Natural killer cell treated with Interleukin-12 subunit alpha and Interleukin-12 subunit beta and Interleukin-15 and Interleukin-18, amount 100 ng/mL, for 72 hours (primary cell): ENCODE measurements around the gene NAAA. TPM values are rescaled to one million over a fixed set of nuclear protein-coding genes. Genes with fewer than 3 reads are reported as not detected.
A peak's percentile ranks its signal among the peaks of the same experiment; 100 is the strongest.
"Not testable (repeated sequence)": the region's sequence is repeated elsewhere in the genome, so short reads cannot be mapped to it uniquely, and the experiment has no call there.

Source experiments
- ATAC-seq, 2 donors: fragments of 150-1000 bp; cut with Tn5 transposase in 1 of 2; sonication (Bioruptor Pico), chemical (Tn5 transposase) in 1 of 2; 2 replicates each; pipeline ENCODE4 v1.10.0; 2021
- DNase-seq: peaks from one replicate; pipeline ENCODE4 v3.0.0; 2022; ENCODE audit warnings: low spot score
- H3K27ac Mint-ChIP-seq, 2 donors: 1 replicate in 1 of 2; 2 replicates in 1 of 2; pipeline ENCODE4 v1.8.0; 2022; ENCODE audit warnings: mixed read lengths in 2 of 2, mild to moderate bottlenecking in 1 of 2, moderate library complexity in 1 of 2
- H3K27me3 Mint-ChIP-seq, 2 donors: 1 replicate in 1 of 2; 2 replicates in 1 of 2; pipeline ENCODE4 v1.8.0; 2022; ENCODE audit warnings: mixed read lengths in 2 of 2
- H3K36me3 Mint-ChIP-seq: one replicate; pipeline ENCODE4 v1.8.0; 2022; ENCODE audit warnings: mixed read lengths
- H3K4me1 Mint-ChIP-seq, 2 donors: 1 replicate in 1 of 2; 2 replicates in 1 of 2; pipeline ENCODE4 v1.8.0; 2022; ENCODE audit warnings: low read depth in 2 of 2, mixed read lengths in 2 of 2, mild to moderate bottlenecking in 1 of 2
- H3K4me3 Mint-ChIP-seq: one replicate; pipeline ENCODE4 v1.8.0; 2022; ENCODE audit warnings: mixed read lengths
- H3K9me3 Mint-ChIP-seq: 2 replicates; pipeline ENCODE4 v1.8.0; 2022; ENCODE audit warnings: mixed read lengths
- total RNA-seq, 2 donors: library from RNA; stranded (reverse); gene quantifications; one replicate each; pipeline ENCODE4 v1.2.3, GENCODE V29; 2022

NAAA gene
- total RNA-seq, 2 donors from 2014 or later: 17.5 to 48.2 TPM

DNA sequence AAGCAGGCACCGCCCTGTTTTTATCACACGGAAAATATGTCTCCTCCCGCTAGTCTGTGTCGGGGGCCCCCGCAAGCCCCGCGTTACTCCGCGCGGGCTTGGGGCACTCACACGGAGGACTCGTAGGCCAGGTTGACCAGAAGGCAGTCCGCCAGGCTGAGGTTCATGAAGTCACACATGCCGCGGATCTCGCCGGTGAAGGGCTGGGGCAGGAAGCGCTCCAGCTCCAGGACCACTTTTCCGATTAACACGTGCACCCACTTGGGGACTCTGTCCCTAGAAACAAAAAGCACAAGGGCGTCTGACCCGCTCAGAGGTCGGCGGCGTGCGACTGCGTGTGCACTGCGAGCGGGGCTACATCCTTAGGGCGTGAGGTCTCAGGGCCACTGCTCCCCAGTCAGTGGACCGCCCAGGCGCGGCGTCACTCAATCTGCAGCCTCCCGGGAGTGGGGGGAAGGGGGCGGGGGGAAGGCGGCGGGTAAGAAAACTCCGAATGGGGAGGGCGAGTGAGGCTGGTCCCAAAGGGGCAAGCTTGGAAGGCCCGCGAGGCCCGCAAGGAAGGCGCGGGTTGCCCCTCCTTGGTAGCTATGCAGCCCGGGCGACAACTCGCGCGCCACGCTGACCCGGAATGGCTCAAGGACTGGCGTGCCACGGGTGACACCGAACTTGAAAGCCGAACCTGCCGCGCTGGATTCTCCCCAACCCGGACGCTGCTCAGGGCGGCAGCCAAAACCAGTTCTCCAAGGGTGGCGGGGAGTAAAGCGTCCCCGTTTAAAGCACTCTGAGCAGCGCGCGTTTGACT lies 722 bp downstream of the NAAA start:
- H3K4me1 Mint-ChIP-seq: peaks cover 3 to 4% of the 10 kb centered on the region in 2 donors
- H3K9me3 Mint-ChIP-seq: no peaks in the 10 kb centered on the region
- no peaks in the 10 kb centered on the region for H3K36me3 Mint-ChIP-seq
- H3K27ac Mint-ChIP-seq: peak overlapping the region; percentile 82 to 83
- ATAC-seq: peak; percentile 87 to 89
- peak; percentile 76 for DNase-seq
- H3K27me3 Mint-ChIP-seq: no peaks in the 10 kb centered on the region
- H3K4me3 Mint-ChIP-seq: peak overlapping the region; percentile 91

DNA sequence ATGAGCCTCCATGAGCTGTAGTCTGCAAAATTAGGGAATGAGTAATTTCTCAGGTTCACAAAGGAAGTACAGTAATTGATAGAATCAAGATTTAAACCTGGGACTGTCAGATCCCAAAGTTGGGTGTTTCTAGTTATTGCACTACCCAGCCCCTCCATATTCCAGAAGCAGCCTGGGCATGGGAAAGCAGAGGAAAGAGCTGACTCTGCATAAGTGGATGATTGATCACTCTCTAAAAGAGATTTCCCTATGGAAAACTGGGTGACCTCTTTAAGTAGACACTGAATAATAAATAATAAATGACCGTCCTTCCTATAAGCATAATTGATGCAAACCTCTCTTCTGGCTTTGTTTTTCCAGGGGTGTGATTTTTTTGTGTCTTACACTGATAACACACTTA lies 5.2 kb downstream of the NAAA start:
- no peak for DNase-seq
- Mint-ChIP-seq H3K27me3 (no peaks in the 10 kb centered on the region), H3K9me3 (no peaks in the 10 kb centered on the region), H3K4me3 (no peak overlapping the region), H3K27ac (no peak overlapping the region), H3K36me3 (peaks cover 6% of the 10 kb centered on the region), H3K4me1 (peaks cover 4% of the 10 kb centered on the region in 2 donors)
- no peak for ATAC-seq

DNA sequence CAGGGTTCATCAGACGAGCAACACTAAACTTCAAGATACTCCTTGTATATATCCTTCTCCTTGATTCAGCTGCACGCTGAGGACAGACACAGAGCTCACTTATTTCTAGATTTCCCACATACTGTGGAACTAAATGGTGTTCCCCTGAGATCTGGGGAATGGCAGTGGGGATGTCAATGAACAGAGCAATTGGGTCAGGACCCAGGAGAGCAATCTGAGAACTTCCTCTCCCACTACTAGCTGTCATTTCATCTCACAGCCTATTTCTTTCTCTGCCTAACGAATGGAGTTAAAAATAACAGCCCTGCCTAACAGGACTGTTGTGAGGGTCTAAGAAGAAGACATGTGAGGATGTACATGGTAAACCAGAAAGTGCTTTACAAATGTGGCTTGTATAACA lies 10.7 kb downstream of the NAAA start:
- no peak overlapping the region for H3K4me3 Mint-ChIP-seq
- H3K9me3 Mint-ChIP-seq: no peaks in the 10 kb centered on the region
- H3K36me3 Mint-ChIP-seq: peaks cover 14% of the 10 kb centered on the region
- peaks cover 0 to 6% of the 10 kb centered on the region in 2 donors for H3K4me1 Mint-ChIP-seq
- no peaks in the 10 kb centered on the region for H3K27me3 Mint-ChIP-seq
- no peak for ATAC-seq
- H3K27ac Mint-ChIP-seq: no peak overlapping the region
- DNase-seq: no peak

DNA sequence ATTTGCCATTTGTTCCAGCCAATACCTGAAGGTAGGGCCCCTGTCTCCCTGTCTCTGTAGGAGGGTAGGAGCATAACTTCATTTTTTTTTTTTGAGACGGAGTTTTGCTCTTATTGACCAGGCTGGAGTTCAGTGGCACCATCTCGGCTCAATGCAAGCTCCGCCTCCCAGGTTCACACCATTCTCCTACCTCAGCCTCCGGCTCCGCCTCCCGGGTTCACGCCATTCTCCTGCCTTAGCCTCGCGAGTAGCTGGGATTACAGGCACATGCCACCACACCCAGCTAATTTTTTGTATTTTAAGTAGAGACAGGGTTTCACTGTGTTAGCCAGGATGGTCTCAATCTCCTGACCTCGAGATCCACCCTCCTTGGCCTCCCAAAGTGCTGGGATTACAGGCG lies 15.9 kb downstream of the NAAA start:
- not testable (repeated sequence) for H3K27me3 Mint-ChIP-seq

DNA sequence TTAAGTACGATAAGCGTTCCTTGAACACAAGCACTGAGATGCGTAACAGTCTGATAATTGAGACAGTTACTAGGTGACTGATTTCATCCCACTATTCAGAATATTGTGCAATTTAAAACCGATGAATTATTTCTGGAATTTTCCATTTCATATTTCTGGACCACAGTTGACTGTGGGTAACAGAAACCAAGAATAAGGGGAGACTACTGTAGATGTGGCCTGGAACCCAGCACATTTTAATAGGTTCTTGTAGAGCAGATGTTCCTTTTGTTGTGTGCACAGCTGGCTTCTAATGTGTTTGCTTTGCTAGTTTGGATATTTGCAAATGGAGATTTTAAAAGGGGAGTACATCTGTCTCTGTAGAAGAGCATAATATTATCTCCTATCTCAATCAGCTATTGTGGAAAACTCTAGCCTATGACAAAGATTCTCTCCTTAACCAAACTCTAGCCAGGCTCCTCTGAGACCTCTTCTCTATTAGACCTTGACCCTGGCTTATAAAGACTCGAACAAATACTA lies 16.4 kb downstream of the NAAA start:
- no peaks in the 10 kb centered on the region for H3K27me3 Mint-ChIP-seq
- peaks cover 0 to 3% of the 10 kb centered on the region in 2 donors for H3K4me1 Mint-ChIP-seq
- no peak overlapping the region for H3K27ac Mint-ChIP-seq
- no peak for DNase-seq
- no peaks in the 10 kb centered on the region for H3K9me3 Mint-ChIP-seq
- no peak overlapping the region for H3K4me3 Mint-ChIP-seq
- H3K36me3 Mint-ChIP-seq: peaks cover 21% of the 10 kb centered on the region
- ATAC-seq: no peak

More for the DNA sequence above, 15.9 kb downstream of the NAAA start:
- H3K4me3 Mint-ChIP-seq, DNase-seq, H3K4me1 Mint-ChIP-seq, ATAC-seq, H3K27ac Mint-ChIP-seq, H3K9me3 Mint-ChIP-seq: not testable (repeated sequence)
- H3K36me3 Mint-ChIP-seq: peaks cover 21% of the 10 kb centered on the region

DNA sequence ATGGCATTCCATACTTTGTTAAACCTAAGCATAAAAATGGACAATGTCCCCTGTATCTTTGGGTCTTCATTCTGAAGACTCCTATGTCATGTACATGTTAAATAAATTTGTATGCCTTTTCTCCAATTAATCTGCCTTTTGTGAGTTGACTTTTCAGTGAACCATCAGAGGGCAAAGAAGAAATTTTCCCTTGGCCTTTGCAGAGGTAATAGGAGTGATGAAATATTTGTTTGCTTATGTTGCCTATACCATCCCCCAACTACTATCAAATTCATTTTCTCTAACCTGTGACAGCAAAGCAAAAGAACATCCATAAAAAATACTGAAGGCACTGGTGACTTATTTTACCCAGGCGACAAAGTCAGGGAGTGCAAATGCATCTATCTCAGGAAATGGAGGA lies 18.2 kb downstream of the NAAA start:
- peaks cover 21% of the 10 kb centered on the region for H3K36me3 Mint-ChIP-seq
- no peaks in the 10 kb centered on the region for H3K9me3 Mint-ChIP-seq
- ATAC-seq (no peak), DNase-seq (no peak)
- H3K27me3 Mint-ChIP-seq: no peaks in the 10 kb centered on the region
- no peaks in the 10 kb centered on the region for H3K4me1 Mint-ChIP-seq
- H3K4me3 Mint-ChIP-seq: no peak overlapping the region
- no peak overlapping the region for H3K27ac Mint-ChIP-seq

DNA sequence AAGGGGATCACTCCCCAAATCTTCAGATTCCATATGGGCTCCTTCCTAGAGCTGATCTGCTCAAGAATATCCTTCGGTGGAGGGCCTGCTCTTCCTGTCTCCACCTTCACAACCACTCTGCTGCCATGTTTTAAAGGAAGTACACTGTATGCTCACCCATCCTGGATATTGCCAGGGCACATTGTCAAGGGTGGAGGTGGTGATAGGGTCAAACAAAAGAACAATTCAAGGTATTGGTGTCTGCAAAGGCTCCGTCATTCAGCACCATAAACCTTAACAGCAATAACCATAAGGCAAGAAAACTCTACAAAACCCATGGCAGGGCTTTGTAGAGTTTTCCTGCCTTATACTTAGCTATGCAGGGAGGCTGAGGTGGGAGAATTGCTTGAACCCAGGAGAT lies 18.9 kb downstream of the NAAA start:
- Mint-ChIP-seq H3K9me3 (no peaks in the 10 kb centered on the region), H3K36me3 (peaks cover 21% of the 10 kb centered on the region), H3K4me1 (no peaks in the 10 kb centered on the region), H3K27ac (no peak overlapping the region), H3K27me3 (no peaks in the 10 kb centered on the region), H3K4me3 (no peak overlapping the region)
- ATAC-seq: no peak
- DNase-seq: no peak

DNA sequence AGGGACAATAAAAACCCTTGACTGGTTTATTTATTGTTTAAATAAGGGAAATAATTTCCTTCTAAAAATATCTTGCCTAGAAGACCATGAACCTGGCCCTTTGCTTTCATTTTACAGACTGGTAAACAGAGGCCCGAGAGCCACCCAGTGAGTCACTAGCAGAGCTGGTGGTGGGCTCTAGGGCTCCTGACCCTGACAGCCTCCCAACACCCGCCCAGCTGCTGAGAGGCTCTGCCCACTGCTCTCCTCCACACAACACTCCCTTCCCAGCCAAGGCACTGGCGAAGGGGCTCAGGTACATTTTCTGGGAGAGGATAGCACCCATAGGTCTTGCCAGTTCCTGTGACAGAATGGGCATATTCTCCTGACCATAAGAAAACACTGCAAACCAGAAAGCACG lies 20.5 kb downstream of the NAAA start:
- no peaks in the 10 kb centered on the region for H3K27me3 Mint-ChIP-seq

DNA sequence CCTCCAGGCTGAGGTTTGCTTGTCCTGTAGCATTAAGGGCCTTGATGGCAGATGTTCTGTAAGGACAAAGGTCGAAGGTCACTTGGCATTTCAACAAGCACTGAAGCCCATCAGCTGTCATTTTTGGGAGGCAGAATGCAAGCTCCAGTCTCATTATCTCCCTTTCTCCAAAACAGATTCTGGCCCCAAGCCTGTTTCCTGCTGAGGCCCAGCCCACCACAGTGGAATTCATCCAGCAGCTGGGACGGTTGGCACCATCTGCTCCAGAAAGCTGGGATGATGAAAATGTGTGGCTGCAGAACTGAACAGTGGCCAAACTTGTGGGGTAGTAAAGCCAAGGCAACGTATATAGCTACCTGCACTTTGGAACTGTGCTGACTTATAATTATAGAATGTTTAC lies 20.9 kb downstream of the NAAA start:
- no peaks in the 10 kb centered on the region for H3K4me1 Mint-ChIP-seq
- no peak for DNase-seq
- H3K27ac Mint-ChIP-seq: no peak overlapping the region
- no peaks in the 10 kb centered on the region for H3K27me3 Mint-ChIP-seq
- no peak overlapping the region for H3K4me3 Mint-ChIP-seq
- H3K9me3 Mint-ChIP-seq: no peaks in the 10 kb centered on the region
- no peak for ATAC-seq
- peaks cover 15% of the 10 kb centered on the region for H3K36me3 Mint-ChIP-seq

More for the DNA sequence above, 20.5 kb downstream of the NAAA start:
- Mint-ChIP-seq H3K36me3 (peaks cover 18% of the 10 kb centered on the region), H3K9me3 (no peaks in the 10 kb centered on the region), H3K27ac (no peak overlapping the region), H3K4me1 (no peaks in the 10 kb centered on the region), H3K4me3 (no peak overlapping the region)
- no peak for ATAC-seq
- DNase-seq: no peak

DNA sequence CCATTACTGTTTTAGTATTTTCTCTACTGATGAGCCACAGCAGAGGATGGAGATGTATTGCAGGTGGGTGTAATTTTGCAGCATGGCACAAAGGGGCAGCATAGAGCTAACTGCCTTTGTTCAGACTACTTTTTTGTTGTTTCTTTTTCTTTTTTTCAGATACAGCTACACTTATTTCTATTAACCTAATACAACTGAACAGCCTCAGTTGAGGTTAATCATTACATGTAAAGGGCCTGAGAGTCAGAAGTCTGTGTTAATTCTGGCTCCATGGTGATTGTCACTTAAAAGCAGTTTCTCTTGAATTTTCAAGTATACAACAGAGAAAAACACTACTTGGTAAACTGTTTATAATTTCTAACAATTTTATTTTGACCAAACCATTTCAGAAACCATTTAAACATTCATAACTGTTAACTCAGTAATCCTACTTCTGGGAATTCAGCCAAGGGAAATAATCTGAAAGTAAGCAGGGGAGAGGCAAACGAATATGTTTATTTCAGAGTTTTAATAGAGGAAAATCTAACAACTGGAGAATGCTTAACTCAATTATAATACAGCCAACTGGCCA lies 24.6 kb downstream of the NAAA start:
- Mint-ChIP-seq H3K36me3 (peaks cover 7% of the 10 kb centered on the region), H3K9me3 (no peaks in the 10 kb centered on the region), H3K27ac (no peak overlapping the region), H3K27me3 (no peaks in the 10 kb centered on the region), H3K4me3 (no peak overlapping the region), H3K4me1 (no peaks in the 10 kb centered on the region)
- ATAC-seq (peak in 1 of 2 donors; percentile 49), DNase-seq (no peak)

DNA sequence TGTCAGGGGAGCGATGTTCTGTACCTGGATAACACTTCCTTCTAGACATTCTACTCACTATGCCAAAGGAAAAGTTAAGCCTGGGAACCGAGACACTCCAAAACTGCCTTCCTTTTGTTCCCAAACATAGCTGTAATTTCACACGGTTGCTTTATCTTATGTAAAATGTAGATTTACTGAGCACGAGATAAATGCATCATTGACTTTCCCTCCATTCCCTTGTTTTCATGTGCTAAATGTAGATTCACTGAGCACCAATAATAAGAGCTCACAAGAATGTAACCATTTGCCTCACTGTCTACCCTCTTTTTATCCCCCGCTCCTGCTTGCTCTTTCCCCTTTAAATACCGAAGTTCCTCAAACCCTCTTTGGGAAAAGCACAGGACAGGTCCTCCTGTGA lies 27.8 kb downstream of the NAAA start:
- ATAC-seq (no peak), DNase-seq (no peak)
- no peaks in the 10 kb centered on the region for H3K36me3 Mint-ChIP-seq
- no peaks in the 10 kb centered on the region for H3K27me3 Mint-ChIP-seq
- H3K9me3 Mint-ChIP-seq: no peaks in the 10 kb centered on the region
- H3K27ac Mint-ChIP-seq: no peak overlapping the region
- H3K4me1 Mint-ChIP-seq: no peaks in the 10 kb centered on the region
- no peak overlapping the region for H3K4me3 Mint-ChIP-seq

DNA sequence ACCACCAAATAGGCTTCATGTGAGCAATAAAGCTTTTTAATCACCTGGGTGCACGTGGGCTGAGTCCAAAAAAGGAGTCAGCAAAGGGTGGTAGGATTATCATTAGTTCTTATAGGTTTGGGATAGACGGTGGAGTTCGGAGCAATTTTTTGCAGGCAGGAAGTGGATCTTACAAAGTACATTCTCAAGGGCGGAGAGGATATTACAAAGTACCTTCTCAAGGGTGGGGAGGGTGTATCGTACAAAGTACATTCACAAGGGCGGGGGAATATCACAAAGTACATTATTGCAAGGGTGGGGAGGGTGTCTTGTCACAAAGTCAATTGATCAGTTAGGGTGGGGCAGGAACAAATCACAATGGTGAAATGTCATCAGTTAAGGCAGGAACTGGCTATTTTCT lies 30.0 kb downstream of the NAAA start:
- ATAC-seq, H3K27me3 Mint-ChIP-seq, H3K4me1 Mint-ChIP-seq, H3K36me3 Mint-ChIP-seq, H3K4me3 Mint-ChIP-seq, H3K27ac Mint-ChIP-seq, DNase-seq, H3K9me3 Mint-ChIP-seq: not testable (repeated sequence)

DNA sequence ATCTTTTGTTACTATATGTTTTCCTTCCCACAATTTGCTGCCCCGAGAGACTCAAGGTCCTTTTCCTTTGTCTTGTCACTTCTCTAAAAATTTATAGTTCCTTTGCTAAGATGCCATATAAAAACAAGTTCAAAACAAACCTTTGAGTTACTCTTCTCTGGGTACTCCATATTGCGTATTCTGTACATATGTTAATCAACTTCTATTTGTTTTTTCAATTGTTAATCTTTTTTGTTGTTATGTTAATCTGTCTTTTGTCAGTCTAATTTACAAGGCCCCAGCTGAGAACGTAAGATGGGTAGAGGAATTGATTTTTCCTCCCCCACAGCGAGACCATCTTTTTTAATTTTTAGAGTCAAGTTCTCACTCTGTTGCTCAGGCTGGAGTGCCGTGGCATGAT lies 31.4 kb downstream of the NAAA start:
- DNase-seq: no peak

DNA sequence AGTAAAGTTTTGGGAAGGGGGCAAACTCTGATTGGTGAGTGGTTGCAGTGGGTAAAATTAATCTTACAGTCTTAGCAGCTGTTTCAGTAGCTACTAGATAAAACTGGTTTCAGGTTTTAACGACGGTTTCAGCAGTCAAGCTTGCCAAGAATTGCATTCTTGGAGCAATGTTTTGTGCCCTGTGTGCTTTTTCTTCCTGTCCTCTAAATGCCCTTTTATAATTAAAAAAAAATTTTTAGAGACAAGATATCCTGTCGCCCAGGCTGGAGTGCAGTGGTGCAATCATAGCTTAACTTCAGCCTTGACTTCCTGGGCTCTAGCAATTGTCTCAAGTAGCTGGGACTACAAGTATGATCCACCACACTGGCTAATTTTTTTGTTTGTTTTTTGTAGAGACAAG lies 32.3 kb downstream of the NAAA start:
- Mint-ChIP-seq H3K27ac (no peak overlapping the region), H3K4me3 (no peak overlapping the region), H3K4me1 (no peaks in the 10 kb centered on the region), H3K36me3 (no peaks in the 10 kb centered on the region), H3K9me3 (no peaks in the 10 kb centered on the region), H3K27me3 (no peaks in the 10 kb centered on the region)
- ATAC-seq (no peak), DNase-seq (no peak)

More for the DNA sequence above, 31.4 kb downstream of the NAAA start:
- H3K9me3 Mint-ChIP-seq: no peaks in the 10 kb centered on the region
- H3K27ac Mint-ChIP-seq: no peak overlapping the region
- no peaks in the 10 kb centered on the region for H3K27me3 Mint-ChIP-seq
- H3K4me3 Mint-ChIP-seq: no peak overlapping the region
- no peaks in the 10 kb centered on the region for H3K36me3 Mint-ChIP-seq
- no peaks in the 10 kb centered on the region for H3K4me1 Mint-ChIP-seq
- ATAC-seq: no peak
